Measurements from ENCODE around the gene IL16. TPM values are rescaled to one million over a fixed set of nuclear protein-coding genes. Genes with fewer than 3 reads are reported as not detected.

Gene IL16
- total RNA-seq, 1 experiment from 2014 or later, result 1.8 TPM

- Histone ChIP-seq H3K36me3 (ENCODE audit: insufficient read depth, low read length, poor library complexity, severe bottlenecking) (no peaks in the 10 kb centered on the region), H3K9me3 (ENCODE audit: low read depth, low read length, poor library complexity, severe bottlenecking) (no peaks in the 10 kb centered on the region), H3K4me3 (ENCODE audit: low read depth, low read length, poor library complexity, severe bottlenecking) (no peak overlapping the region), H3K27ac (ENCODE audit: low read depth, low read length, poor library complexity, severe bottlenecking) (no peak overlapping the region), H3K27me3 (replicated peaks; ENCODE audit: insufficient read depth, low read depth, low read length, poor library complexity) (peaks cover 8% of the 10 kb centered on the region), H3K4me1 (ENCODE audit: insufficient read depth, low read length, poor library complexity, severe bottlenecking) (no peaks in the 10 kb centered on the region)
- no peak for DNase-seq (ENCODE audit: low spot score)
- ChIA-PET POLR2A (ENCODE audit: low non-redundant PET) (no interaction called here), CTCF (no interaction called here)
- BruUV-seq (replicated peaks), result no TSS peak
- intact Hi-C loops (cut with micrococcal nuclease; ENCODE audit: unreplicated experiment), result no loop called here
- no peak for TF ChIP-seq EZH2 (IDR thresholded peaks at IDR 0.05; ENCODE audit: borderline replicate concordance, low read depth, low read length, poor library complexity, severe bottlenecking)
- TF ChIP-seq CTCF (conservative IDR thresholded peaks at IDR 0.05; ENCODE audit: low read depth, low read length), result no peak
Measured at GRCh38 chr15:81176291-81176893, 20.3 kb upstream of the IL16 start.

- Histone ChIP-seq H3K27ac (ENCODE audit: low read depth, low read length, poor library complexity, severe bottlenecking) (no peak overlapping the region), H3K4me1 (ENCODE audit: insufficient read depth, low read length, poor library complexity, severe bottlenecking) (no peaks in the 10 kb centered on the region), H3K27me3 (replicated peaks; ENCODE audit: insufficient read depth, low read depth, low read length, poor library complexity) (peaks cover 5% of the 10 kb centered on the region), H3K4me3 (ENCODE audit: low read depth, low read length, poor library complexity, severe bottlenecking) (no peak overlapping the region), H3K36me3 (ENCODE audit: insufficient read depth, low read length, poor library complexity, severe bottlenecking) (no peaks in the 10 kb centered on the region), H3K9me3 (ENCODE audit: low read depth, low read length, poor library complexity, severe bottlenecking) (no peaks in the 10 kb centered on the region)
- BruUV-seq (replicated peaks), result no TSS peak
- intact Hi-C loops (cut with micrococcal nuclease; ENCODE audit: unreplicated experiment), result no loop called here
- TF ChIP-seq CTCF (conservative IDR thresholded peaks at IDR 0.05; ENCODE audit: low read depth, low read length), result no peak
- TF ChIP-seq EZH2 (IDR thresholded peaks at IDR 0.05; ENCODE audit: borderline replicate concordance, low read depth, low read length, poor library complexity, severe bottlenecking), result no peak
- no peak for DNase-seq (ENCODE audit: low spot score)
- POLR2A ChIA-PET (ENCODE audit: low non-redundant PET), result no interaction called here
- CTCF ChIA-PET, result no interaction called here
Measured at GRCh38 chr15:81178365-81178764, 18.3 kb upstream of the IL16 start.

GRCh38 chr15:81181220-81181619 lies 15.5 kb upstream of the IL16 start:
- POLR2A ChIA-PET (ENCODE audit: low non-redundant PET), result no interaction called here
- no peaks in the 10 kb centered on the region for H3K36me3 ChIP-seq (ENCODE audit: insufficient read depth, low read length, poor library complexity, severe bottlenecking)
- no peak overlapping the region for H3K4me3 ChIP-seq (ENCODE audit: low read depth, low read length, poor library complexity, severe bottlenecking)
- H3K27me3 ChIP-seq (replicated peaks; ENCODE audit: insufficient read depth, low read depth, low read length, poor library complexity), result peaks cover 5% of the 10 kb centered on the region
- BruUV-seq (replicated peaks), result no TSS peak
- no peaks in the 10 kb centered on the region for H3K9me3 ChIP-seq (ENCODE audit: low read depth, low read length, poor library complexity, severe bottlenecking)
- no peak overlapping the region for H3K27ac ChIP-seq (ENCODE audit: low read depth, low read length, poor library complexity, severe bottlenecking)
- CTCF ChIA-PET, result no interaction called here
- TF ChIP-seq EZH2 (IDR thresholded peaks at IDR 0.05; ENCODE audit: borderline replicate concordance, low read depth, low read length, poor library complexity, severe bottlenecking) (no peak), CTCF (conservative IDR thresholded peaks at IDR 0.05; ENCODE audit: low read depth, low read length) (no peak)
- no peaks in the 10 kb centered on the region for H3K4me1 ChIP-seq (ENCODE audit: insufficient read depth, low read length, poor library complexity, severe bottlenecking)
- no peak for DNase-seq (ENCODE audit: low spot score)
- intact Hi-C loops (cut with micrococcal nuclease; ENCODE audit: unreplicated experiment), result no loop called here
